A549 (cell line): ENCODE results near the gene NMNAT2. TPM values are rescaled to one million over a fixed set of nuclear protein-coding genes. Genes with fewer than 3 reads are reported as not detected.

Experiments used
- ATAC-seq, 2 experiments: fragments of 200-7000 bp in 1 of 2; fragments of >200 bp in 1 of 2; cut with Nextera tagmentation in 1 of 2; cut with Tn5 transposase in 1 of 2; 3 replicates each; pipeline versions ENCODE4 v1.8.0 to v1.9.1; 2018 to 2020; ENCODE audit warnings: mild to moderate bottlenecking in 1 of 2, moderate library complexity in 1 of 2
- CTCF ChIA-PET: fragments of 300-600 bp; sonication (Branson Sonifier 250); formaldehyde crosslinking; extraction: SDS; loops from one replicate; lab custom pipeline; 2021; ENCODE audit warnings: antibody characterized with exemption, inconsistent platforms; lab: Yijun Ruan, JAX
- POLR2A ChIA-PET: fragments of 350-600 bp; formaldehyde crosslinking; extraction: SDS; loops from one replicate; lab custom pipeline; 2021; ENCODE audit warnings: antibody characterized with exemption, inconsistent platforms; lab: Yijun Ruan, JAX
- DNase-seq, 2 experiments: peaks; one replicate each; pipeline versions ENCODE4 v3.0.0 to v3.0.0-alpha.2; 2011 to 2016; ENCODE audit warnings: low read depth in 1 of 2, low spot score in 1 of 2
- FAIRE-seq: peaks from 2 replicates; lab custom pipeline; 2011; peaks lifted over from hg19 to GRCh38; lab: Jason Lieb, UNC
- H3K27ac ChIP-seq, 2 experiments: fragments of >200 bp; sonication (Bioruptor Twin); formaldehyde crosslinking; 3 replicates each; pipeline ENCODE4 v1.5.1; 2016 to 2017
- H3K4me1 ChIP-seq: fragments of >200 bp; sonication (Bioruptor Twin); formaldehyde crosslinking; 3 replicates; pipeline ENCODE4 v1.6.1; 2016
- H3K4me2 ChIP-seq: fragments of >200 bp; sonication (Bioruptor Twin); formaldehyde crosslinking; 3 replicates; pipeline ENCODE4 v1.6.1; 2016
- H3K4me3 ChIP-seq: fragments of >200 bp; sonication (Bioruptor Twin); formaldehyde crosslinking; 3 replicates; pipeline ENCODE4 v1.5.1; 2016
- H3K9me3 ChIP-seq: fragments of >200 bp; sonication (Bioruptor Twin); formaldehyde crosslinking; 3 replicates; pipeline ENCODE4 v1.6.1; 2016
- CBX8 ChIP-seq: fragments of 200-600 bp; sonication (generic); IDR thresholded peaks from 2 replicates; pipeline ENCODE4 v1.6.1; 2016
- CEBPB ChIP-seq, 2 experiments: fragments of >200 bp in 1 of 2; sonication (Bioruptor Twin) in 1 of 2; formaldehyde crosslinking in 1 of 2; IDR thresholded peaks; 2 replicates each; pipeline ENCODE4 v1.6.1; 2012 to 2016
- EHF ChIP-seq: fragments of 250-450 bp; sonication (Bioruptor Pico); IDR thresholded peaks from 2 replicates; pipeline ENCODE4 v1.5.0; 2020; ENCODE audit warnings: mild to moderate bottlenecking
- EHMT2 ChIP-seq: fragments of 200-600 bp; sonication (generic); IDR thresholded peaks from 2 replicates; pipeline ENCODE4 v1.6.1; 2016; ENCODE audit warnings: antibody characterized with exemption, low read depth, mild to moderate bottlenecking, moderate library complexity
- ESRRA ChIP-seq: fragments of 150-350 bp; IDR thresholded peaks from 2 replicates; pipeline ENCODE4 v1.6.1; 2014; ENCODE audit warnings: mild to moderate bottlenecking, low read length, borderline replicate concordance
- FOSB ChIP-seq: fragments of 250-450 bp; sonication (Bioruptor Pico); IDR thresholded peaks from 2 replicates; pipeline ENCODE4 v1.5.0; 2020; ENCODE audit warnings: mild to moderate bottlenecking, moderate library complexity
- FOSL2 ChIP-seq, 2 experiments: fragments of 450-650 bp in 1 of 2; fragments of >200 bp in 1 of 2; sonication (Bioruptor Twin) in 1 of 2; formaldehyde crosslinking; IDR thresholded peaks; 2 replicates each; pipeline versions ENCODE4 v1.5.0 to v1.6.1; 2016 to 2020; ENCODE audit warnings: mild to moderate bottlenecking in 1 of 2, moderate library complexity in 1 of 2
- FOXS1 ChIP-seq: fragments of 250-450 bp; sonication (Bioruptor Pico); IDR thresholded peaks from 2 replicates; pipeline ENCODE4 v1.5.0; 2020; ENCODE audit warnings: mild to moderate bottlenecking, moderate library complexity
- GATA3 ChIP-seq: IDR thresholded peaks from 2 replicates; pipeline ENCODE4 v1.6.1; 2012; ENCODE audit warnings: borderline replicate concordance
- HDAC2 ChIP-seq: fragments of 200-600 bp; sonication (generic); IDR thresholded peaks from 2 replicates; pipeline ENCODE4 v1.6.1; 2016
- HEYL ChIP-seq: fragments of 250-450 bp; sonication (Bioruptor Pico); IDR thresholded peaks from 2 replicates; pipeline ENCODE4 v1.8.0; 2021; ENCODE audit warnings: mild to moderate bottlenecking, moderate library complexity
- HOXA7 ChIP-seq: fragments of 250-450 bp; sonication (Bioruptor Pico); IDR thresholded peaks from 2 replicates; pipeline ENCODE4 v1.5.0; 2020; ENCODE audit warnings: mild to moderate bottlenecking, moderate library complexity
- JUNB ChIP-seq: fragments of >200 bp; sonication (Bioruptor Twin); formaldehyde crosslinking; IDR thresholded peaks from 2 replicates; pipeline ENCODE4 v1.6.1; 2016
- KDM5A ChIP-seq: fragments of 200-600 bp; sonication (generic); IDR thresholded peaks from 2 replicates; pipeline ENCODE4 v1.6.1; 2016; ENCODE audit warnings: antibody characterized with exemption, mild to moderate bottlenecking
- NPAS2 ChIP-seq: fragments of 250-450 bp; sonication (Bioruptor Pico); IDR thresholded peaks from 2 replicates; pipeline ENCODE4 v1.8.0; 2022; ENCODE audit warnings: mild to moderate bottlenecking, moderate library complexity, borderline replicate concordance
- NR3C1 ChIP-seq: fragments of >200 bp; sonication (Bioruptor Twin); formaldehyde crosslinking; IDR thresholded peaks from 3 replicates; pipeline ENCODE4 v1.6.1; 2017
- POLR2A ChIP-seq: IDR thresholded peaks from 2 replicates; pipeline ENCODE4 v1.6.1; 2012; ENCODE audit warnings: mild to moderate bottlenecking, low read length
- POLR2AphosphoS2 ChIP-seq: conservative IDR thresholded peaks from 2 replicates; pipeline ENCODE4 v1.6.1; 2012; ENCODE audit warnings: low read length, improper control_type of control experiment, inconsistent platforms
- RARB ChIP-seq: fragments of 250-450 bp; sonication (Bioruptor Pico); IDR thresholded peaks from 2 replicates; pipeline ENCODE4 v1.8.0; 2021; ENCODE audit warnings: mild to moderate bottlenecking, moderate library complexity
- RCOR1 ChIP-seq: fragments of 150-350 bp; IDR thresholded peaks from 2 replicates; pipeline ENCODE4 v1.6.1; 2014; ENCODE audit warnings: antibody characterized with exemption, low read length, low read depth
- SREBF2 ChIP-seq: fragments of 450-650 bp; IDR thresholded peaks from 2 replicates; pipeline ENCODE4 v1.6.1; 2014; ENCODE audit warnings: mild to moderate bottlenecking, moderate library complexity
- ZFP36 ChIP-seq: fragments of 450-650 bp; IDR thresholded peaks from 2 replicates; pipeline ENCODE4 v1.6.1; 2014; ENCODE audit warnings: borderline replicate concordance; ENCODE audit not compliant: partially characterized antibody
- ZNF302 ChIP-seq: fragments of 250-450 bp; sonication (Bioruptor Pico); IDR thresholded peaks from 2 replicates; pipeline ENCODE4 v1.9.0; 2021; ENCODE audit warnings: inconsistent platforms, mild to moderate bottlenecking, moderate library complexity
- ZSCAN20 ChIP-seq: fragments of 250-450 bp; sonication (Bioruptor Pico); IDR thresholded peaks from 2 replicates; pipeline ENCODE4 v1.8.0; 2022; ENCODE audit warnings: mild to moderate bottlenecking, moderate library complexity
- WGBS: methylation state at CpG from one replicate; pipeline ENCODE4 v1.1.6; 2017; ENCODE audit errors: missing lambda C conversion rate; 5-methylcytosine and 5-hydroxymethylcytosine counted together
- polyA plus RNA-seq, 4 experiments: library from polyadenylated mRNA; depleted of rRNA in 3 of 4; stranded (reverse); fragments of >200 nt; fragmentation: RNase III in 1 of 4; extraction: RNeasy Plus Mini Kit Qiagen cat#74134 plus additional on column Dnase treatment in 1 of 4; gene quantifications; 2 replicates in 3 of 4; 3 replicates in 1 of 4; pipeline ENCODE4 v1.2.3, GENCODE V29; 2011 to 2017
- TF ChIP-seq, protein P1 (sequence below): fragments of 150-350 bp; IDR thresholded peaks from 2 replicates; pipeline ENCODE4 v1.6.1; 2014; ENCODE audit warnings: low read depth, mild to moderate bottlenecking, low read length
- TF ChIP-seq, protein P2 (sequence below): fragments of 200-600 bp; sonication (generic); IDR thresholded peaks from 2 replicates; pipeline ENCODE4 v1.6.1; 2016; ENCODE audit warnings: antibody characterized with exemption, mild to moderate bottlenecking, moderate library complexity
- TF ChIP-seq, protein P3 (sequence below): fragments of 250-450 bp; sonication (Bioruptor Pico); IDR thresholded peaks from 2 replicates; pipeline ENCODE4 v1.5.0; 2021; ENCODE audit warnings: mild to moderate bottlenecking, moderate library complexity, borderline replicate concordance

NMNAT2 gene
- polyA plus RNA-seq, 2 of the 4 experiments (the other 2 are of a cell fraction): 0.16 to 0.63 TPM

GRCh38 chr1:183433703-183434102 is 15.5 kb upstream of the NMNAT2 start:
- ATAC-seq: no peak
- no peak for FAIRE-seq
- no peak for DNase-seq
- Histone ChIP-seq H3K4me3 (no peak overlapping the region), H3K4me2 (no peak overlapping the region), H3K9me3 (peaks cover 7% of the 10 kb centered on the region), H3K4me1 (0 out of 3 replicates have a peak, but pooled peaks cover 12% of the 10 kb centered on the region)
- POLR2A ChIA-PET: no interaction called here
- CTCF ChIA-PET: interaction anchor here (1.2 kb wide), 1 partner anchor 10 kb away, joined by 3 read pairs; no protein-coding TSS in a partner anchor
- WGBS: 13% methylated on average over 1 of the region's 1 CpG
- TF ChIP-seq FOSL2 (IDR thresholded peaks at IDR 0.05) (no peak), FOSL2 (CRISPR knock-in tag; IDR thresholded peaks at IDR 0.05) (no peak), ZSCAN20 (no peak), EHF (CRISPR knock-in tag) (no peak), JUNB (no peak), RARB (CRISPR knock-in tag) (no peak), ZFP36 (no peak), EHMT2 (no peak)
- TF ChIP-seq, all 56 proteins: peak for 0
- no peak overlapping the region for H3K27ac ChIP-seq

DNA sequence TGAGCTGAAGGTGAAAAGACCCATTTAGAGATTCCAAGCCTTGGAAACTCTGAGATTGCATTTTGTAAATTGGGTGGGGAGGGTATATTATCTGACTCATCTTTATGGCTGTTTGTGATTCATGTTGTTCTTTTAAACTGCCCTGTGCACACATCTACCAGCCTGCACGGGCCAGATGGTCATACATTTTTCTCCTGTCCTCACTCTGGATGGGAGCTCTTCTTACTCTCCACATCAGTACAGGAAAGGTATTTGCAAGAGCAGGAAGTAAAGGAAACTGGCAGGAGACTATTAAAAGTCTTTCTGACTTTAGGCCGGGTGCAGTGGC is 14.3 kb upstream of the NMNAT2 start:
- ChIA-PET POLR2A (no interaction called here), CTCF (interaction anchor here (1.4 to 2.3 kb wide), 2 partner anchors 13 to 16 kb away, joined by 3 to 6 read pairs; no protein-coding TSS in a partner anchor)
- Histone ChIP-seq H3K4me2 (no peak overlapping the region), H3K27ac (no peak overlapping the region), H3K4me1 (peaks cover 16% of the 10 kb centered on the region; the same call in 2 of the 3 replicates), H3K9me3 (peaks cover 7% of the 10 kb centered on the region), H3K4me3 (no peak overlapping the region)
- DNase-seq (no peak), ATAC-seq (peak in 1 of 2 experiments; percentile 55; a peak in 2 of 6 replicates), FAIRE-seq (no peak)
- 25% methylated on average over 2 of the region's 2 CpGs for WGBS
- TF ChIP-seq NPAS2 (CRISPR knock-in tag) (no peak), SREBF2 (no peak), EHMT2 (no peak), POLR2AphosphoS2 (no peak), POLR2A (no peak), FOXS1 (CRISPR knock-in tag) (no peak), RARB (CRISPR knock-in tag) (no peak), RCOR1 (no peak), NR3C1 (no peak), ZNF302 (CRISPR knock-in tag) (no peak), HOXA7 (CRISPR knock-in tag) (no peak), FOSB (CRISPR knock-in tag) (no peak), GATA3 (no peak), JUNB (no peak), CEBPB (IDR thresholded peaks at IDR 0.05) (no peak)

DNA sequence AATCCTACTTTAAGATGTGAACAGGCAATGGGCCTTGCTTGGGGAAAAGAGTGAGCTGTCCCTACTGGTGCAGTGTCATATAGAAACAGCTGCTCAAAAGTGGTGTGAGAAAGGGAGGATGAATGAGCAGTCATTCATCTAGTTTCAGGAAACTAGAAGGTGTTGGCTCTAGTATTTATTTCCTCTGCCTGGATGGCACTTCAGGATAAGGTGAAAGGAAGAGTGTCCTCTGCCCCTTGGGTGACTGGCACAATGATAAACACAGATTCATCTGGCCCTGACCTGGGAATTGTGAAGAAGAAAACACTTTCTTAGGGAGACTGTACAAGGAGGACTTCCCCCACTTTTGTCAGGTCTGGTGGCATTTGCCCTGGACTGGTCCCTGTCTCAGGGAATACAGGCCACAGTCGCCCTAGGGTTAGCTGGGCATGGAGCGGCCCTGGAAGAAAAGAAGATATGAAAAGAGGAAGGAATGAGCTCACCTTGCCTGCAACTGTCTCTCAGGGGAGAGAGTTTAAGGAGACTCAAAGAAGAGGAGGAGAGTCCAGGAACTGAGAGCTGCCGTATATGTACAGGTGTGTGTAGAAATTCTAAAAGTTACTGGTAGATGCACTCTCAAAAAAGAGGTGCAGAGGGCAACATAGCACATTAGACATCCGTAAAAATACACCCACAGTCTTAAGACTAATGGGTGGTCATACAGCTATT is 13.8 kb upstream of the NMNAT2 start:
- Histone ChIP-seq H3K27ac (no peak overlapping the region), H3K4me3 (no peak overlapping the region), H3K9me3 (peaks cover 7% of the 10 kb centered on the region), H3K4me1 (peaks cover 16% of the 10 kb centered on the region; the same call in 2 of the 3 replicates), H3K4me2 (no peak overlapping the region)
- ATAC-seq: peak in 1 of 2 experiments; percentile 33; a peak in 3 of 6 replicates
- TF ChIP-seq HOXA7 (CRISPR knock-in tag): no peak
- TF ChIP-seq EHMT2: no peak
- no peak for TF ChIP-seq HDAC2
- TF ChIP-seq POLR2A: no peak
- TF ChIP-seq, protein P1, sequence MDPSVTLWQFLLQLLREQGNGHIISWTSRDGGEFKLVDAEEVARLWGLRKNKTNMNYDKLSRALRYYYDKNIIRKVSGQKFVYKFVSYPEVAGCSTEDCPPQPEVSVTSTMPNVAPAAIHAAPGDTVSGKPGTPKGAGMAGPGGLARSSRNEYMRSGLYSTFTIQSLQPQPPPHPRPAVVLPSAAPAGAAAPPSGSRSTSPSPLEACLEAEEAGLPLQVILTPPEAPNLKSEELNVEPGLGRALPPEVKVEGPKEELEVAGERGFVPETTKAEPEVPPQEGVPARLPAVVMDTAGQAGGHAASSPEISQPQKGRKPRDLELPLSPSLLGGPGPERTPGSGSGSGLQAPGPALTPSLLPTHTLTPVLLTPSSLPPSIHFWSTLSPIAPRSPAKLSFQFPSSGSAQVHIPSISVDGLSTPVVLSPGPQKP: no peak
- no peak for TF ChIP-seq ESRRA
- no peak for TF ChIP-seq ZFP36
- TF ChIP-seq, protein P2, sequence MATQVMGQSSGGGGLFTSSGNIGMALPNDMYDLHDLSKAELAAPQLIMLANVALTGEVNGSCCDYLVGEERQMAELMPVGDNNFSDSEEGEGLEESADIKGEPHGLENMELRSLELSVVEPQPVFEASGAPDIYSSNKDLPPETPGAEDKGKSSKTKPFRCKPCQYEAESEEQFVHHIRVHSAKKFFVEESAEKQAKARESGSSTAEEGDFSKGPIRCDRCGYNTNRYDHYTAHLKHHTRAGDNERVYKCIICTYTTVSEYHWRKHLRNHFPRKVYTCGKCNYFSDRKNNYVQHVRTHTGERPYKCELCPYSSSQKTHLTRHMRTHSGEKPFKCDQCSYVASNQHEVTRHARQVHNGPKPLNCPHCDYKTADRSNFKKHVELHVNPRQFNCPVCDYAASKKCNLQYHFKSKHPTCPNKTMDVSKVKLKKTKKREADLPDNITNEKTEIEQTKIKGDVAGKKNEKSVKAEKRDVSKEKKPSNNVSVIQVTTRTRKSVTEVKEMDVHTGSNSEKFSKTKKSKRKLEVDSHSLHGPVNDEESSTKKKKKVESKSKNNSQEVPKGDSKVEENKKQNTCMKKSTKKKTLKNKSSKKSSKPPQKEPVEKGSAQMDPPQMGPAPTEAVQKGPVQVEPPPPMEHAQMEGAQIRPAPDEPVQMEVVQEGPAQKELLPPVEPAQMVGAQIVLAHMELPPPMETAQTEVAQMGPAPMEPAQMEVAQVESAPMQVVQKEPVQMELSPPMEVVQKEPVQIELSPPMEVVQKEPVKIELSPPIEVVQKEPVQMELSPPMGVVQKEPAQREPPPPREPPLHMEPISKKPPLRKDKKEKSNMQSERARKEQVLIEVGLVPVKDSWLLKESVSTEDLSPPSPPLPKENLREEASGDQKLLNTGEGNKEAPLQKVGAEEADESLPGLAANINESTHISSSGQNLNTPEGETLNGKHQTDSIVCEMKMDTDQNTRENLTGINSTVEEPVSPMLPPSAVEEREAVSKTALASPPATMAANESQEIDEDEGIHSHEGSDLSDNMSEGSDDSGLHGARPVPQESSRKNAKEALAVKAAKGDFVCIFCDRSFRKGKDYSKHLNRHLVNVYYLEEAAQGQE: no peak
- no peak for TF ChIP-seq KDM5A
- TF ChIP-seq HEYL (CRISPR knock-in tag): no peak
- no peak for TF ChIP-seq CBX8
- TF ChIP-seq, protein P3, sequence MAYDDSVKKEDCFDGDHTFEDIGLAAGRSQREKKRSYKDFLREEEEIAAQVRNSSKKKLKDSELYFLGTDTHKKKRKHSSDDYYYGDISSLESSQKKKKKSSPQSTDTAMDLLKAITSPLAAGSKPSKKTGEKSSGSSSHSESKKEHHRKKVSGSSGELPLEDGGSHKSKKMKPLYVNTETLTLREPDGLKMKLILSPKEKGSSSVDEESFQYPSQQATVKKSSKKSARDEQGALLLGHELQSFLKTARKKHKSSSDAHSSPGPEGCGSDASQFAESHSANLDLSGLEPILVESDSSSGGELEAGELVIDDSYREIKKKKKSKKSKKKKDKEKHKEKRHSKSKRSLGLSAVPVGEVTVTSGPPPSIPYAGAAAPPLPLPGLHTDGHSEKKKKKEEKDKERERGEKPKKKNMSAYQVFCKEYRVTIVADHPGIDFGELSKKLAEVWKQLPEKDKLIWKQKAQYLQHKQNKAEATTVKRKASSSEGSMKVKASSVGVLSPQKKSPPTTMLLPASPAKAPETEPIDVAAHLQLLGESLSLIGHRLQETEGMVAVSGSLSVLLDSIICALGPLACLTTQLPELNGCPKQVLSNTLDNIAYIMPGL: no peak
- 53% methylated on average over 4 of the region's 4 CpGs for WGBS
- no peak for DNase-seq
- ChIA-PET CTCF (interaction anchor here (0.5 to 2.3 kb wide), 4 partner anchors 10 to 1068 kb away, joined by 3 to 6 read pairs (median 4); no protein-coding TSS in a partner anchor), POLR2A (no interaction called here)
- FAIRE-seq: no peak
